CD4-positive, alpha-beta T cell (primary cell): ENCODE results near the gene TOR1B. TPM values are rescaled to one million over a fixed set of nuclear protein-coding genes. Genes with fewer than 3 reads are reported as not detected.
"Not testable (repeated sequence)": the region's sequence is repeated elsewhere in the genome, so short reads cannot be mapped to it uniquely, and the experiment has no call there.

Experiments
- ATAC-seq: fragments of 200-7000 bp; cut with Tn5 transposase; one replicate; pipeline ENCODE4 v1.10.0; 2022; ENCODE audit warnings: mild to moderate bottlenecking; ENCODE audit not compliant: poor library complexity
- CTCF ChIA-PET: fragments of 350-600 bp; sonication (Branson Sonifier 250); formaldehyde crosslinking; loops from one replicate; lab custom pipeline; 2021; ENCODE audit warnings: antibody characterized with exemption, inconsistent platforms; lab: Charles Lee
- POLR2A ChIA-PET: fragments of 350-600 bp; sonication (Branson Sonifier 250); formaldehyde crosslinking; loops from one replicate; lab custom pipeline; 2021; ENCODE audit warnings: antibody characterized with exemption, inconsistent platforms; lab: Charles Lee
- DNase-seq, 14 experiments: peaks; one replicate each; pipeline ENCODE4 v3.0.0-alpha.2; 2013 to 2020; ENCODE audit warnings: mixed read lengths in 2 of 14
- H3K27ac ChIP-seq, 2 donors: one replicate each; pipeline versions ENCODE4 v1.5.1 to v1.7.0; 2013; ENCODE audit warnings: low read length in 2 of 2, low read depth in 1 of 2, mild to moderate bottlenecking in 1 of 2
- H3K27me3 ChIP-seq, 2 experiments: 1 replicate in 1 of 2; 2 replicates in 1 of 2; pipeline versions ENCODE4 v1.6.1 to v1.7.0; 2013; ENCODE audit warnings: low read length in 2 of 2, control low read depth in 1 of 2, mild to moderate bottlenecking in 1 of 2, moderate library complexity in 1 of 2; ENCODE audit not compliant: insufficient read depth in 2 of 2, control insufficient read depth in 1 of 2
- H3K36me3 ChIP-seq: one replicate; pipeline ENCODE4 v1.6.1; 2013; ENCODE audit warnings: low read length, control low read depth; ENCODE audit not compliant: insufficient read depth
- H3K4me1 ChIP-seq: one replicate; pipeline ENCODE4 v1.6.1; 2013; ENCODE audit warnings: low read length, control low read depth; ENCODE audit not compliant: insufficient read depth
- H3K4me3 ChIP-seq: one replicate; pipeline ENCODE4 v1.5.1; 2013; ENCODE audit warnings: mild to moderate bottlenecking, low read length, moderate library complexity
- H3K9me3 ChIP-seq, 2 experiments: 1 replicate in 1 of 2; 2 replicates in 1 of 2; pipeline versions ENCODE4 v1.6.1 to v1.7.0; 2013; ENCODE audit warnings: low read length in 2 of 2, mild to moderate bottlenecking in 2 of 2, control low read depth in 1 of 2, moderate library complexity in 1 of 2; ENCODE audit not compliant: control insufficient read depth in 1 of 2, insufficient read depth in 1 of 2
- H3K27ac Mint-ChIP-seq: one replicate; pipeline ENCODE4 v1.8.0; 2020; ENCODE audit warnings: mixed read lengths
- H3K27me3 Mint-ChIP-seq: one replicate; pipeline ENCODE4 v1.8.0; 2021; ENCODE audit warnings: mixed read lengths
- H3K36me3 Mint-ChIP-seq: one replicate; pipeline ENCODE4 v1.8.0; 2021; ENCODE audit warnings: low read depth, mixed read lengths
- H3K4me1 Mint-ChIP-seq: one replicate; pipeline ENCODE4 v1.8.0; 2021; ENCODE audit warnings: low read depth, mixed read lengths
- H3K4me3 Mint-ChIP-seq: one replicate; pipeline ENCODE4 v1.8.0; 2020; ENCODE audit warnings: mild to moderate bottlenecking, mixed read lengths
- H3K9me3 Mint-ChIP-seq: one replicate; pipeline ENCODE4 v1.8.0; 2020; ENCODE audit warnings: mixed read lengths
- CTCF ChIP-seq: fragments of 200-600 bp; IDR thresholded peaks from one replicate; pipeline ENCODE4 v1.8.0; 2022; ENCODE audit warnings: antibody characterized with exemption, mild to moderate bottlenecking
- intact Hi-C, 2 experiments: fragments of 100-400 bp; cut with DNase I in 1 of 2; cut with micrococcal nuclease in 1 of 2; formaldehyde crosslinking; loops; one replicate each; pipeline versions ENCODE4 v1.15.1 to v1.9.0; 2023 to 2025; cut with DNase I, micrococcal nuclease
- total RNA-seq, 174 experiments: library from RNA in 2 of 174; stranded (reverse) in 2 of 174; gene quantifications; one replicate each; pipeline ENCODE4 v1.2.3 and lab custom pipeline; 2021 to 2026

TOR1B gene
- total RNA-seq, 2 experiments from 2014 or later, result 13.4 to 15.1 TPM

- Mint-ChIP-seq H3K27me3 (peaks cover 8% of the 10 kb centered on the region), H3K36me3 (no peaks in the 10 kb centered on the region), H3K27ac (no peak overlapping the region), H3K4me1 (peaks cover 11% of the 10 kb centered on the region), H3K9me3 (no peaks in the 10 kb centered on the region), H3K4me3 (no peak overlapping the region)
- ATAC-seq (no peak), DNase-seq (no peak)
- Histone ChIP-seq H3K27ac (no peak overlapping the region), H3K4me3 (no peak overlapping the region), H3K4me1 (peaks cover 13% of the 10 kb centered on the region), H3K36me3 (no peaks in the 10 kb centered on the region), H3K9me3 (no peaks in the 10 kb centered on the region), H3K27me3 (peaks cover 0 to 2% of the 10 kb centered on the region in 2 experiments)
- ChIA-PET CTCF (interaction anchor here (0.6 to 1.9 kb wide), 2 partner anchors 49 to 66 kb away, joined by 4 to 8 read pairs; no protein-coding TSS in a partner anchor), POLR2A (interaction anchor here (0.8 kb wide), 1 partner anchor 48 kb away, joined by 3 read pairs; no protein-coding TSS in a partner anchor)
- TF ChIP-seq CTCF, result no peak
- intact Hi-C loops, result no loop called here
These were observed 16.5 kb upstream of the TOR1B start for GRCh38 chr9:129786481-129786880.

GRCh38 chr9:129794549-129794948 is 8.4 kb upstream of the TOR1B start:
- TF ChIP-seq CTCF, result no peak
- no peak for ATAC-seq
- Histone ChIP-seq H3K4me1 (peaks cover 8% of the 10 kb centered on the region), H3K9me3 (no peaks in the 10 kb centered on the region), H3K4me3 (no peak overlapping the region), H3K36me3 (no peaks in the 10 kb centered on the region), H3K27ac (no peak overlapping the region), H3K27me3 (no peaks in the 10 kb centered on the region)
- Mint-ChIP-seq H3K36me3 (no peaks in the 10 kb centered on the region), H3K27ac (no peak overlapping the region), H3K27me3 (no peaks in the 10 kb centered on the region), H3K4me1 (peaks cover 6% of the 10 kb centered on the region), H3K4me3 (no peak overlapping the region), H3K9me3 (no peaks in the 10 kb centered on the region)
- ChIA-PET POLR2A (no interaction called here), CTCF (no interaction called here)
- DNase-seq, result no peak
- intact Hi-C loops, result no loop called here

GRCh38 chr9:129796029-129796428 is 7.0 kb upstream of the TOR1B start:
- H3K27ac Mint-ChIP-seq, H3K4me1 Mint-ChIP-seq, H3K4me3 ChIP-seq, DNase-seq, H3K27ac ChIP-seq, POLR2A ChIA-PET, H3K9me3 Mint-ChIP-seq, H3K36me3 Mint-ChIP-seq, H3K4me3 Mint-ChIP-seq, H3K9me3 ChIP-seq, ATAC-seq, H3K27me3 Mint-ChIP-seq, H3K4me1 ChIP-seq, H3K27me3 ChIP-seq, intact Hi-C loops, H3K36me3 ChIP-seq: not testable (repeated sequence)
- CTCF ChIA-PET, result interaction anchor here (0.7 kb wide), 1 partner anchor 693 kb away, joined by 3 read pairs; no protein-coding TSS in a partner anchor

- Histone ChIP-seq H3K27ac (no peak overlapping the region), H3K9me3 (no peaks in the 10 kb centered on the region), H3K27me3 (no peaks in the 10 kb centered on the region), H3K4me3 (no peak overlapping the region), H3K36me3 (no peaks in the 10 kb centered on the region), H3K4me1 (peaks cover 5% of the 10 kb centered on the region)
- ATAC-seq (no peak), DNase-seq (no peak)
- H3K36me3 Mint-ChIP-seq, result peaks cover 9% of the 10 kb centered on the region
- ChIA-PET POLR2A (no interaction called here), CTCF (interaction anchor here (0.7 to 0.9 kb wide), 3 partner anchors 9 to 689 kb away, joined by 3 to 5 read pairs (median 4); no protein-coding TSS in a partner anchor)
- H3K27me3 Mint-ChIP-seq, result no peaks in the 10 kb centered on the region
- peaks cover 3% of the 10 kb centered on the region for H3K4me1 Mint-ChIP-seq
- no peak overlapping the region for H3K27ac Mint-ChIP-seq
- intact Hi-C loops, result no loop called here
- H3K4me3 Mint-ChIP-seq, result no peak overlapping the region
- H3K9me3 Mint-ChIP-seq, result no peaks in the 10 kb centered on the region
- no peak for TF ChIP-seq CTCF
These were observed 4.0 kb upstream of the TOR1B start for GRCh38 chr9:129798973-129799372.
